K562 (cell line): Measurements from ENCODE around the gene FANCG. TPM values are rescaled to one million over a fixed set of nuclear protein-coding genes. Genes with fewer than 3 reads are reported as not detected.

Source experiments
- ATAC-seq: fragments of 200-7000 bp; cut with Tn5 transposase; 3 replicates; pipeline ENCODE4 v1.9.1; 2020; ENCODE audit warnings: moderate library complexity
- BruUV-seq: library from RNA; stranded (reverse); fragments of 400-500 nt; replicated peaks from 2 replicates; lab custom pipeline; 2021; lab: Mats Ljungman, UMichigan
- CTCF ChIA-PET: fragments of 300-600 bp; formaldehyde crosslinking; extraction: SDS; loops from one replicate; lab custom pipeline; 2021; ENCODE audit warnings: low intra/inter-chr PET ratio; lab: Yijun Ruan, JAX
- POLR2A ChIA-PET: fragments of 300-600, 350-650 bp; sonication (Branson Sonifier 250); formaldehyde crosslinking; extraction: SDS; loops from one replicate; lab custom pipeline; 2021; ENCODE audit warnings: antibody characterized with exemption, inconsistent platforms; lab: Yijun Ruan, JAX
- DNase-seq, 4 experiments: peaks; one replicate each; pipeline versions ENCODE4 v3.0.0 to v3.0.0-alpha.2; 2011 to 2018; ENCODE audit warnings: low spot score in 3 of 4, mixed read lengths in 3 of 4; ENCODE audit errors: extremely low read depth in 1 of 4
- FAIRE-seq: peaks from 2 replicates; lab custom pipeline; 2011; peaks lifted over from hg19 to GRCh38; lab: Jason Lieb, UNC
- H2AFZ ChIP-seq: 2 replicates; pipeline ENCODE4 v1.6.0; 2011; ENCODE audit warnings: low read depth, low read length, control low read depth, inconsistent platforms
- H3K27ac ChIP-seq: fragments of 200-600 bp; 3 replicates; pipeline ENCODE4 v1.8.0; 2011; ENCODE audit warnings: low read depth, mild to moderate bottlenecking, control low read depth, inconsistent platforms, low read length, moderate library complexity, mixed read lengths; ENCODE audit errors: extremely low read depth
- H3K27me3 ChIP-seq, 2 experiments: fragments of 300-600 bp in 1 of 2; 2 replicates in 1 of 2; 3 replicates in 1 of 2; pipeline versions ENCODE4 v1.6.0 to v1.8.0; 2011; ENCODE audit warnings: inconsistent platforms in 2 of 2, low read length in 2 of 2, mild to moderate bottlenecking in 1 of 2, mixed read lengths in 1 of 2, moderate library complexity in 1 of 2; ENCODE audit not compliant: control insufficient read depth in 2 of 2, insufficient read depth in 2 of 2
- H3K36me3 ChIP-seq: fragments of 300-600 bp; 3 replicates; pipeline ENCODE4 v1.8.0; 2011; ENCODE audit warnings: mild to moderate bottlenecking, low read length, inconsistent platforms; ENCODE audit not compliant: control insufficient read depth, insufficient read depth
- H3K4me1 ChIP-seq, 2 experiments: fragments of 200-600 bp in 1 of 2; replicated peaks in 1 of 2; 2 replicates in 1 of 2; 3 replicates in 1 of 2; pipeline versions ENCODE4 v1.5.1 to v1.8.0; 2011; ENCODE audit warnings: inconsistent platforms in 2 of 2, low read length in 2 of 2, mild to moderate bottlenecking in 1 of 2, mixed read lengths in 1 of 2, moderate library complexity in 1 of 2; ENCODE audit not compliant: control insufficient read depth in 2 of 2, insufficient read depth in 2 of 2
- H3K4me2 ChIP-seq: 2 replicates; pipeline ENCODE4 v1.6.1; 2011; ENCODE audit warnings: low read length, control low read depth, inconsistent platforms, mixed read lengths; ENCODE audit not compliant: insufficient read depth
- H3K4me3 ChIP-seq: fragments of 200-600 bp; sonication (generic), shearing (Covaris generic); 2 replicates; pipeline ENCODE4 v1.5.1; 2016; ENCODE audit warnings: control low read depth, inconsistent platforms
- H3K79me2 ChIP-seq: fragments of 200-600 bp; 3 replicates; pipeline ENCODE4 v1.8.0; 2011; ENCODE audit warnings: low read length, inconsistent platforms; ENCODE audit not compliant: control insufficient read depth, insufficient read depth
- H3K9ac ChIP-seq, 2 experiments: 2 replicates each; pipeline versions ENCODE4 v1.6.0 to v1.6.1; 2011; ENCODE audit warnings: low read depth in 2 of 2, low read length in 2 of 2, control low read depth in 1 of 2, inconsistent platforms in 1 of 2, mild to moderate bottlenecking in 1 of 2, mixed read lengths in 1 of 2; ENCODE audit not compliant: insufficient read depth in 1 of 2
- H3K9me1 ChIP-seq: one replicate; pipeline ENCODE4 v1.6.0; 2011; ENCODE audit warnings: inconsistent platforms, mild to moderate bottlenecking, low read length, moderate library complexity; ENCODE audit not compliant: control insufficient read depth, insufficient read depth
- H3K9me3 ChIP-seq: replicated peaks from 2 replicates; pipeline ENCODE4 v1.5.1; 2011; ENCODE audit warnings: low read depth, low read length, inconsistent platforms; ENCODE audit not compliant: control insufficient read depth, insufficient read depth
- H4K20me1 ChIP-seq: replicated peaks from 2 replicates; pipeline ENCODE4 v1.6.1; 2011; ENCODE audit warnings: low read length, inconsistent platforms, mixed read lengths; ENCODE audit not compliant: control insufficient read depth, insufficient read depth
- GABPB2 ChIP-seq: fragments of 250-450 bp; sonication (Bioruptor Pico); conservative IDR thresholded peaks from 2 replicates; pipeline ENCODE4 v1.5.1; 2021; ENCODE audit warnings: mild to moderate bottlenecking
- NFE2 ChIP-seq: IDR thresholded peaks from 2 replicates; pipeline ENCODE4 v1.6.1; 2014; ENCODE audit warnings: antibody characterized with exemption, low read depth
- ZBED1 ChIP-seq: IDR thresholded peaks from 2 replicates; pipeline ENCODE4 v1.6.1; 2014
- ZNF316 ChIP-seq: fragments of 450-650 bp; IDR thresholded peaks from 2 replicates; pipeline ENCODE4 v1.6.1; 2016
- WGBS: fragments of 100-300 bp; shearing (Covaris generic); methylation state at CpG from one replicate; pipeline ENCODE4 v1.1.6; 2016; ENCODE audit warnings: low coverage, mixed read lengths; ENCODE audit not compliant: insufficient coverage; ENCODE audit errors: missing lambda C conversion rate; 5-methylcytosine and 5-hydroxymethylcytosine counted together
- in situ Hi-C: fragments of 300-500 bp; cut with MboI; formaldehyde crosslinking; loops from 4 replicates; pipeline ENCODE4 v1.15.0; 2018; ENCODE audit warnings: inconsistent platforms, mixed read lengths
- intact Hi-C: fragments of 100-400 bp; cut with micrococcal nuclease; formaldehyde crosslinking; loops from 2 replicates; pipeline ENCODE4 v1.14.2; 2022
- polyA plus RNA-seq, 8 experiments: library from polyadenylated mRNA; depleted of rRNA in 4 of 8; stranded (reverse) in 5 of 8; unstranded in 3 of 8; fragments of >200 nt; fragmentation: Nextera tagmentation in 2 of 8; fragmentation: Illumina TruSeq in 1 of 8; extraction: Ambion mirVana in 2 of 8; extraction: Trizol in 1 of 8; gene quantifications; 2 replicates each; pipeline versions ENCODE4 v1.2.1 to v1.2.3, GENCODE V29; 2011 to 2014; ENCODE audit warnings: inconsistent platforms in 1 of 8, missing spikeins in 1 of 8
- total RNA-seq, 7 experiments: library from RNA; depleted of rRNA in 6 of 7; stranded (reverse); fragments of >200 nt in 6 of 7; fragmentation: Illumina TruSeq in 2 of 7; extraction: Trizol in 2 of 7; gene quantifications; 2 replicates each; pipeline versions ENCODE4 v1.2.1 to v1.2.3, GENCODE V29; 2011 to 2021; ENCODE audit warnings: low replicate concordance in 1 of 7
- TF ChIP-seq, protein P1 (sequence below): fragments of 450-650 bp; IDR thresholded peaks from 2 replicates; pipeline ENCODE4 v1.6.1; 2017; ENCODE audit warnings: antibody characterized with exemption, mild to moderate bottlenecking
- TF ChIP-seq, protein P2 (sequence below), 2 experiments: fragments of 450-650 bp; IDR thresholded peaks; 2 replicates each; pipeline ENCODE4 v1.6.1; 2018; ENCODE audit warnings: mild to moderate bottlenecking in 2 of 2, low read depth in 1 of 2; ENCODE audit not compliant: partially characterized antibody in 2 of 2
- TF ChIP-seq, protein P3 (sequence below): sonication (generic); formaldehyde crosslinking; IDR thresholded peaks from 2 replicates; pipeline ENCODE4 v1.8.0; 2022; ENCODE audit warnings: missing genetic modification reagents, mild to moderate bottlenecking, moderate library complexity, borderline replicate concordance

FANCG gene
- total and polyA plus RNA-seq, 9 of the 15 experiments (the other 6 are each of a cell fraction or from before 2014, with no cell fraction given) = 7.5 to 43.9 (median 31.0) TPM

DNA sequence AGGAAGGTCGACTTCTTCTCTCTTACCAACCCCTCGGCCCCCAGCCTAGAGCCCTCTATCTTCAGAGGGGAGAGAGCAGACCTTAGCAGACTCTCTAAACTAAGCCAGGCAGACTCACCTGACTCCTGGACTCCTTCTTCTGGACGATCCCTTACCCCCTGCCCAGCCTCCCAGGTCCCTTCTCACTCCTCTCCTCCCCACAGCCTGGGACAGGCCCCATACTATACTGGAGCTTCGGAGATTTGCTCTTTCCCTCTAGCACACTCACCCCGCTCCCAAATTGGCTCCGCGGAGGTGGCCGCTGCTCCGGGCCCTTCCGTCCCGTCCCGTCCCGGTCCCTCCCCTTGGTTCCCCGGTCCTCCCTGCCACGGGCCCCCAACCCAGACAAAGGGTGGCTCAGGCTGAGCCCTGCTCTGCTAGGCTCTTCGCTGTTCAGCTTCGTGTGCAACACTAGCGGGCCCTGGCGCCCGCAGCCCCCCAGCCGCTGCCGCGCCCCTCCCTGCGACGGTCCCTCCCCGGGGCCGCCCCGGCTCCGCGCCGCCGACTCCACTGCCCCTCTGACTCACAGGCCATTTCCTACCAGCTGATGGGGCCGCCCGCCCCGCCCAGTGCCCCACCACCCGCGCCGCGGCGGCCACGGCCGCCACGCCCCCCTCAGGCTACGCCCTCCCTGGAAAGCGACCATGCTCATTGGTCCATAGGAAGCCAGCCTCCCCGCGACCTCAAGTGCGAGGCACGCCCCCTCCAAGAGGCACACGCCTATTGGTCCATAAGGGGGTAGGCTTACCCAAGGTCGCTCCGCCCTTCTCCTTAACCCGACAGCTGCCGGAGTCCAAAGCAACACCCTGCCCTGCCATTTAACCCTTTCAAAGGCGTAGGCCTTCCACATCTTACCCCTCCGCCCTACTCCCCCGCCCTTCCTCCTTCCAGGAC is 31.5 kb upstream of the FANCG start (continued):
- TF ChIP-seq, protein P1, sequence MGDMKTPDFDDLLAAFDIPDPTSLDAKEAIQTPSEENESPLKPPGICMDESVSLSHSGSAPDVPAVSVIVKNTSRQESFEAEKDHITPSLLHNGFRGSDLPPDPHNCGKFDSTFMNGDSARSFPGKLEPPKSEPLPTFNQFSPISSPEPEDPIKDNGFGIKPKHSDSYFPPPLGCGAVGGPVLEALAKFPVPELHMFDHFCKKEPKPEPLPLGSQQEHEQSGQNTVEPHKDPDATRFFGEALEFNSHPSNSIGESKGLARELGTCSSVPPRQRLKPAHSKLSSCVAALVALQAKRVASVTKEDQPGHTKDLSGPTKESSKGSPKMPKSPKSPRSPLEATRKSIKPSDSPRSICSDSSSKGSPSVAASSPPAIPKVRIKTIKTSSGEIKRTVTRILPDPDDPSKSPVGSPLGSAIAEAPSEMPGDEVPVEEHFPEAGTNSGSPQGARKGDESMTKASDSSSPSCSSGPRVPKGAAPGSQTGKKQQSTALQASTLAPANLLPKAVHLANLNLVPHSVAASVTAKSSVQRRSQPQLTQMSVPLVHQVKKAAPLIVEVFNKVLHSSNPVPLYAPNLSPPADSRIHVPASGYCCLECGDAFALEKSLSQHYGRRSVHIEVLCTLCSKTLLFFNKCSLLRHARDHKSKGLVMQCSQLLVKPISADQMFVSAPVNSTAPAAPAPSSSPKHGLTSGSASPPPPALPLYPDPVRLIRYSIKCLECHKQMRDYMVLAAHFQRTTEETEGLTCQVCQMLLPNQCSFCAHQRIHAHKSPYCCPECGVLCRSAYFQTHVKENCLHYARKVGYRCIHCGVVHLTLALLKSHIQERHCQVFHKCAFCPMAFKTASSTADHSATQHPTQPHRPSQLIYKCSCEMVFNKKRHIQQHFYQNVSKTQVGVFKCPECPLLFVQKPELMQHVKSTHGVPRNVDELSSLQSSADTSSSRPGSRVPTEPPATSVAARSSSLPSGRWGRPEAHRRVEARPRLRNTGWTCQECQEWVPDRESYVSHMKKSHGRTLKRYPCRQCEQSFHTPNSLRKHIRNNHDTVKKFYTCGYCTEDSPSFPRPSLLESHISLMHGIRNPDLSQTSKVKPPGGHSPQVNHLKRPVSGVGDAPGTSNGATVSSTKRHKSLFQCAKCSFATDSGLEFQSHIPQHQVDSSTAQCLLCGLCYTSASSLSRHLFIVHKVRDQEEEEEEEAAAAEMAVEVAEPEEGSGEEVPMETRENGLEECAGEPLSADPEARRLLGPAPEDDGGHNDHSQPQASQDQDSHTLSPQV = 0 out of 2 replicates have a peak, but pooled peaks have one; percentile 8
- TF ChIP-seq ZBED1 = no peak

DNA sequence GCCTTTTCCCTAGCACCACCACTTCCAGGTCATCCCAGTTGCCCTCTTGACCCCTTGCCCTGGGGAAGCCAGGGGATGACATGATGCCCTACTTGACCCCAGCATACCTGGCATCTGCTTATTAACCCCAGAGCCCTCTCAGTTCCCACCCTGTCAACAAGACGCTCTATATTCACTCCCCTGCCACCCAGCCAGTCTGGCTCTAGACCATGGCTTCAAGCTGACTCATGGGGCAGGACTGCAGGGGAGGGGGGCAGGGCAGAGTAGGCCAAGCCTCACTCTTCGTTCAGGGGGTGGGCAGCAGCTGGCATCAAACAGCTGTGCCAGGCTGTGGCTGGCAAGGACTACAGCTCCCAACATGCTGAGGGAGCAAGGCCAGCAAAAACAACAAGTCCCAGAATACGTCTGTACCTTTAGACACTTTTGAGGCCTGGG is 30.6 kb upstream of the FANCG start:
- DNase-seq = peak in 1 of 4 experiments; percentile 23
- H3K4me2 ChIP-seq = peak overlapping the region; percentile 82
- intact Hi-C loops = no loop called here
- H3K9ac ChIP-seq = peak overlapping the region; percentile 31 to 66; a peak in 3 of 4 replicates
- ChIA-PET CTCF (interaction anchor here (0.6 kb wide), 1 partner anchor 387 kb away, joined by 3 read pairs; no protein-coding TSS in a partner anchor), POLR2A (interaction anchor here (0.6 kb wide), 1 partner anchor 44 kb away, joined by 3 read pairs; no protein-coding TSS in a partner anchor)
- peaks cover 47 to 48% of the 10 kb centered on the region in 2 experiments for H3K4me1 ChIP-seq
- TF ChIP-seq, protein P2, sequence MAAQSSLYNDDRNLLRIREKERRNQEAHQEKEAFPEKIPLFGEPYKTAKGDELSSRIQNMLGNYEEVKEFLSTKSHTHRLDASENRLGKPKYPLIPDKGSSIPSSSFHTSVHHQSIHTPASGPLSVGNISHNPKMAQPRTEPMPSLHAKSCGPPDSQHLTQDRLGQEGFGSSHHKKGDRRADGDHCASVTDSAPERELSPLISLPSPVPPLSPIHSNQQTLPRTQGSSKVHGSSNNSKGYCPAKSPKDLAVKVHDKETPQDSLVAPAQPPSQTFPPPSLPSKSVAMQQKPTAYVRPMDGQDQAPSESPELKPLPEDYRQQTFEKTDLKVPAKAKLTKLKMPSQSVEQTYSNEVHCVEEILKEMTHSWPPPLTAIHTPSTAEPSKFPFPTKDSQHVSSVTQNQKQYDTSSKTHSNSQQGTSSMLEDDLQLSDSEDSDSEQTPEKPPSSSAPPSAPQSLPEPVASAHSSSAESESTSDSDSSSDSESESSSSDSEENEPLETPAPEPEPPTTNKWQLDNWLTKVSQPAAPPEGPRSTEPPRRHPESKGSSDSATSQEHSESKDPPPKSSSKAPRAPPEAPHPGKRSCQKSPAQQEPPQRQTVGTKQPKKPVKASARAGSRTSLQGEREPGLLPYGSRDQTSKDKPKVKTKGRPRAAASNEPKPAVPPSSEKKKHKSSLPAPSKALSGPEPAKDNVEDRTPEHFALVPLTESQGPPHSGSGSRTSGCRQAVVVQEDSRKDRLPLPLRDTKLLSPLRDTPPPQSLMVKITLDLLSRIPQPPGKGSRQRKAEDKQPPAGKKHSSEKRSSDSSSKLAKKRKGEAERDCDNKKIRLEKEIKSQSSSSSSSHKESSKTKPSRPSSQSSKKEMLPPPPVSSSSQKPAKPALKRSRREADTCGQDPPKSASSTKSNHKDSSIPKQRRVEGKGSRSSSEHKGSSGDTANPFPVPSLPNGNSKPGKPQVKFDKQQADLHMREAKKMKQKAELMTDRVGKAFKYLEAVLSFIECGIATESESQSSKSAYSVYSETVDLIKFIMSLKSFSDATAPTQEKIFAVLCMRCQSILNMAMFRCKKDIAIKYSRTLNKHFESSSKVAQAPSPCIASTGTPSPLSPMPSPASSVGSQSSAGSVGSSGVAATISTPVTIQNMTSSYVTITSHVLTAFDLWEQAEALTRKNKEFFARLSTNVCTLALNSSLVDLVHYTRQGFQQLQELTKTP (IDR thresholded peaks at IDR 0.05; ENCODE audit: low read depth in 1 of 2, partially characterized antibody in 2 of 2) = peak in 1 of 2 experiments; percentile 68
- no peak for TF ChIP-seq GABPB2 (CRISPR knock-in tag)
- TF ChIP-seq NFE2 = 0 out of 2 replicates have a peak, but pooled peaks have one; percentile 14
- 0 out of 2 replicates have a peak, but pooled peaks have one; percentile 5 for TF ChIP-seq ZNF316
- TF ChIP-seq, protein P3, sequence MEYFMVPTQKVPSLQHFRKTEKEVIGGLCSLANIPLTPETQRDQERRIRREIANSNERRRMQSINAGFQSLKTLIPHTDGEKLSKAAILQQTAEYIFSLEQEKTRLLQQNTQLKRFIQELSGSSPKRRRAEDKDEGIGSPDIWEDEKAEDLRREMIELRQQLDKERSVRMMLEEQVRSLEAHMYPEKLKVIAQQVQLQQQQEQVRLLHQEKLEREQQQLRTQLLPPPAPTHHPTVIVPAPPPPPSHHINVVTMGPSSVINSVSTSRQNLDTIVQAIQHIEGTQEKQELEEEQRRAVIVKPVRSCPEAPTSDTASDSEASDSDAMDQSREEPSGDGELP = peak; percentile 43; the same call in 1 of the 2 replicates
- H3K36me3 ChIP-seq = peaks cover 25% of the 10 kb centered on the region; the same call in 2 of the 3 replicates
- no peaks in the 10 kb centered on the region for H3K9me1 ChIP-seq
- no TSS peak for BruUV-seq
- peak overlapping the region; percentile 65; the same call in 1 of the 2 replicates for H3K4me3 ChIP-seq
- no peaks in the 10 kb centered on the region for H3K9me3 ChIP-seq
- no peaks in the 10 kb centered on the region for H3K27me3 ChIP-seq
- peak overlapping the region; percentile 82 for H3K27ac ChIP-seq
- peak; percentile 62 for FAIRE-seq
- peaks cover 45% of the 10 kb centered on the region for H3K79me2 ChIP-seq
- no peak overlapping the region for H2AFZ ChIP-seq
- 21% methylated on average over 2 of the region's 3 CpGs for WGBS
- in situ Hi-C loops = no loop called here
- no peak for ATAC-seq
- no peaks in the 10 kb centered on the region; the same call in 1 of the 2 replicates for H4K20me1 ChIP-seq
